Thyroid gland (tissue), 4 donors: ENCODE results near the gene DAGLA.

Experiments
- POLR2A ChIP-seq, 2 donors: fragments of 450-650 bp; IDR thresholded peaks; one replicate each; pipeline ENCODE4 v1.6.1; 2017; ENCODE audit warnings: antibody characterized with exemption in 2 of 2, mild to moderate bottlenecking in 2 of 2, moderate library complexity in 1 of 2
- TF ChIP-seq, protein P1 (sequence below), 6 experiments: fragments of 200-600 bp in 3 of 6; fragments of 450-650 bp in 3 of 6; sonication (generic) in 3 of 6; IDR thresholded peaks; one replicate each; pipeline ENCODE4 v1.5.1; 2016 to 2019; ENCODE audit warnings: antibody characterized with exemption in 6 of 6, mild to moderate bottlenecking in 2 of 6, inconsistent platforms in 1 of 6, moderate library complexity in 1 of 6

GRCh38 chr11:61693922-61694601 lies 13.9 kb downstream of the DAGLA start:
- TF ChIP-seq, protein P1, sequence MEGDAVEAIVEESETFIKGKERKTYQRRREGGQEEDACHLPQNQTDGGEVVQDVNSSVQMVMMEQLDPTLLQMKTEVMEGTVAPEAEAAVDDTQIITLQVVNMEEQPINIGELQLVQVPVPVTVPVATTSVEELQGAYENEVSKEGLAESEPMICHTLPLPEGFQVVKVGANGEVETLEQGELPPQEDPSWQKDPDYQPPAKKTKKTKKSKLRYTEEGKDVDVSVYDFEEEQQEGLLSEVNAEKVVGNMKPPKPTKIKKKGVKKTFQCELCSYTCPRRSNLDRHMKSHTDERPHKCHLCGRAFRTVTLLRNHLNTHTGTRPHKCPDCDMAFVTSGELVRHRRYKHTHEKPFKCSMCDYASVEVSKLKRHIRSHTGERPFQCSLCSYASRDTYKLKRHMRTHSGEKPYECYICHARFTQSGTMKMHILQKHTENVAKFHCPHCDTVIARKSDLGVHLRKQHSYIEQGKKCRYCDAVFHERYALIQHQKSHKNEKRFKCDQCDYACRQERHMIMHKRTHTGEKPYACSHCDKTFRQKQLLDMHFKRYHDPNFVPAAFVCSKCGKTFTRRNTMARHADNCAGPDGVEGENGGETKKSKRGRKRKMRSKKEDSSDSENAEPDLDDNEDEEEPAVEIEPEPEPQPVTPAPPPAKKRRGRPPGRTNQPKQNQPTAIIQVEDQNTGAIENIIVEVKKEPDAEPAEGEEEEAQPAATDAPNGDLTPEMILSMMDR (IDR thresholded peaks at IDR 0.05), result no peak
- no peak for TF ChIP-seq POLR2A (IDR thresholded peaks at IDR 0.05)
